ENCODE results near the gene PINK1.
"Not testable (repeated sequence)": the region's sequence is repeated elsewhere in the genome, so short reads cannot be mapped to it uniquely, and the experiment has no call there.

Gene PINK1

GRCh38 chr1:20633190-20634064 lies at the start of gene PINK1:
PINK1 (plus strand) TSS chr1:20633458; CDS start chr1:20633549, 91 bp downstream.
- peak; percentile 77 for DNase-seq

GRCh38 chr1:20584890-20585289 lies 48.4 kb upstream of the PINK1 start:
- peak; percentile 55 for DNase-seq

GRCh38 chr1:20586953-20587660 lies 46.2 kb upstream of the PINK1 start:
- peak; percentile 55 for DNase-seq

GRCh38 chr1:20587661-20588053 lies 45.6 kb upstream of the PINK1 start:
- DNase-seq: peak; percentile 94

GRCh38 chr1:20588634-20589225 lies 44.5 kb upstream of the PINK1 start, which contains the start of gene CDA:
CDA (plus strand) TSS chr1:20589097; CDS start chr1:20589130, 33 bp downstream.
- peak; percentile 79 for DNase-seq

GRCh38 chr1:20589331-20590278 lies 43.7 kb upstream of the PINK1 start:
- peak; percentile 91 for DNase-seq

- peak; percentile 93 for DNase-seq
Observed at GRCh38 chr1:20590306-20590777, 42.9 kb upstream of the PINK1 start.

GRCh38 chr1:20593756-20594155 lies 39.5 kb upstream of the PINK1 start:
- no peak for DNase-seq

GRCh38 chr1:20594746-20595145 lies 38.5 kb upstream of the PINK1 start:
- no peak for DNase-seq

- DNase-seq: no peak
Observed at GRCh38 chr1:20596106-20596505, 37.2 kb upstream of the PINK1 start.

- peak; percentile 79 for DNase-seq
Observed at GRCh38 chr1:20597650-20598049, 35.6 kb upstream of the PINK1 start.

GRCh38 chr1:20600156-20600555 lies 33.1 kb upstream of the PINK1 start:
- DNase-seq: no peak

- DNase-seq: no peak
Observed at GRCh38 chr1:20601129-20601825, 32.0 kb upstream of the PINK1 start.

- no peak for DNase-seq
Observed at GRCh38 chr1:20602851-20603450, 30.3 kb upstream of the PINK1 start.

- peak; percentile 91 for DNase-seq
Observed at GRCh38 chr1:20603504-20604464, 29.5 kb upstream of the PINK1 start.

- peak; percentile 64 for DNase-seq
Observed at GRCh38 chr1:20604678-20605077, 28.6 kb upstream of the PINK1 start.

- not testable (repeated sequence) for DNase-seq
Observed at GRCh38 chr1:20606801-20607570, 26.3 kb upstream of the PINK1 start.

- no peak for DNase-seq
Observed at GRCh38 chr1:20609541-20609940, 23.7 kb upstream of the PINK1 start.

- DNase-seq: no peak
Observed at GRCh38 chr1:20610970-20611369, 22.3 kb upstream of the PINK1 start.

All from inflammatory macrophage treated with lipopolysaccharide for 4 hours (primary cell).